MM.1S (cell line): ENCODE measurements around the gene ACTL10.

Experiments
- EZH2 ChIP-seq: fragments of 300-600 bp; sonication (generic); optimal IDR thresholded peaks from 2 replicates; pipeline ENCODE3; 2017; ENCODE audit warnings: low read depth, mild to moderate bottlenecking, antibody characterized with exemption, low read length, mixed read lengths
- EZH2phosphoT487 ChIP-seq: fragments of 300-600 bp; sonication (generic); IDR thresholded peaks from 2 replicates; pipeline ENCODE4 v1.6.1; 2018; ENCODE audit warnings: antibody characterized with exemption, low read length
- TF ChIP-seq, protein P1 (sequence below): fragments of 300-600 bp; sonication (generic); IDR thresholded peaks from 2 replicates; pipeline ENCODE4 v1.5.1; 2016; ENCODE audit warnings: antibody characterized with exemption, low read length, mixed read lengths

DNA sequence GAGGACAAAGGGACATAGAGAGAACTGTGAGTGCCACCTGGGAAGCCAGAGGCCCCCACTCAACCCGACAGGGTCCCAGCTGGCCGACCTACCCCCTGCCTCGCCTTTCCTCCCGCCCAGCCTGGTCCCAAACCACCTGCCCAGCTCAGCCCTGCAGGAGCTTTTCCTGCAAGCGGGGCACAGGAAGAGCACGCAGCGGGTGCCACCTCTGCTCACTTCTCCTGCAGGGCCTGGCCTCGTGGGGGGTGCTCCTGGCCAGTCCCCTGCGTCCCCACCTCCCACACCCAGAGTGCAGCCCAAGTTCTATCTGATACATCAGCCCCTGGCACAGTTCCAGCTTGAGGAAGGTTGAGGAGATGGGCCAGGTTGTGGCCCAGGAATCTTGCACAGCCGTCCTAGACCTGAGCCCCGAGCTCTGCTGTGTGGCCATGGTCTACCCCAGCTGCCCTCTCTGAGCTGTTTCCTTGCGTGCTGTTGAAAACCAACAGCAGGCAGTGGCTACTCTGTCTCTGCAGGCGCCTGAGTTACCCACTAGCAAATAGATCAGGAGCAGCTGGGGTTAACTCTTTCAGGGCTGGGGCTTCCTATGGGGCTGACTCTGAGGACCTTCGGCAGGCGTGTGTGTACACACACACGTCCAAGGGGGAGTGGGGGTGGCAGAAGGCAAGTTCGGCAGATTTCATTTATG lies 5.8 kb downstream of the ACTL10 start:
- TF ChIP-seq EZH2 = no peak
- TF ChIP-seq, protein P1, sequence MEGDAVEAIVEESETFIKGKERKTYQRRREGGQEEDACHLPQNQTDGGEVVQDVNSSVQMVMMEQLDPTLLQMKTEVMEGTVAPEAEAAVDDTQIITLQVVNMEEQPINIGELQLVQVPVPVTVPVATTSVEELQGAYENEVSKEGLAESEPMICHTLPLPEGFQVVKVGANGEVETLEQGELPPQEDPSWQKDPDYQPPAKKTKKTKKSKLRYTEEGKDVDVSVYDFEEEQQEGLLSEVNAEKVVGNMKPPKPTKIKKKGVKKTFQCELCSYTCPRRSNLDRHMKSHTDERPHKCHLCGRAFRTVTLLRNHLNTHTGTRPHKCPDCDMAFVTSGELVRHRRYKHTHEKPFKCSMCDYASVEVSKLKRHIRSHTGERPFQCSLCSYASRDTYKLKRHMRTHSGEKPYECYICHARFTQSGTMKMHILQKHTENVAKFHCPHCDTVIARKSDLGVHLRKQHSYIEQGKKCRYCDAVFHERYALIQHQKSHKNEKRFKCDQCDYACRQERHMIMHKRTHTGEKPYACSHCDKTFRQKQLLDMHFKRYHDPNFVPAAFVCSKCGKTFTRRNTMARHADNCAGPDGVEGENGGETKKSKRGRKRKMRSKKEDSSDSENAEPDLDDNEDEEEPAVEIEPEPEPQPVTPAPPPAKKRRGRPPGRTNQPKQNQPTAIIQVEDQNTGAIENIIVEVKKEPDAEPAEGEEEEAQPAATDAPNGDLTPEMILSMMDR = no peak
- TF ChIP-seq EZH2phosphoT487 = no peak
